ENCODE measurements around the gene DPH3. TPM values are rescaled to one million over a fixed set of nuclear protein-coding genes. Genes with fewer than 3 reads are reported as not detected.

DPH3 gene
- total RNA-seq, 1 experiment from 2014 or later = 27.8 TPM

- TF ChIP-seq ZNF232 (CRISPR knock-in tag; IDR thresholded peaks at IDR 0.05) (no peak), SMAD4 (CRISPR knock-in tag; IDR thresholded peaks at IDR 0.05) (no peak), TEAD1 (CRISPR knock-in tag; IDR thresholded peaks at IDR 0.05) (no peak), ESRRA (CRISPR knock-in tag; IDR thresholded peaks at IDR 0.05; ENCODE audit: borderline replicate concordance) (no peak), ZNF281 (CRISPR knock-in tag; IDR thresholded peaks at IDR 0.05) (no peak), FOXP4 (CRISPR knock-in tag; IDR thresholded peaks at IDR 0.05) (no peak), ZNF396 (CRISPR knock-in tag; IDR thresholded peaks at IDR 0.05; ENCODE audit: borderline replicate concordance) (no peak)
Measured at GRCh38 chr3:16303037-16303575, 38.4 kb upstream of the DPH3 start (continued).

DNA sequence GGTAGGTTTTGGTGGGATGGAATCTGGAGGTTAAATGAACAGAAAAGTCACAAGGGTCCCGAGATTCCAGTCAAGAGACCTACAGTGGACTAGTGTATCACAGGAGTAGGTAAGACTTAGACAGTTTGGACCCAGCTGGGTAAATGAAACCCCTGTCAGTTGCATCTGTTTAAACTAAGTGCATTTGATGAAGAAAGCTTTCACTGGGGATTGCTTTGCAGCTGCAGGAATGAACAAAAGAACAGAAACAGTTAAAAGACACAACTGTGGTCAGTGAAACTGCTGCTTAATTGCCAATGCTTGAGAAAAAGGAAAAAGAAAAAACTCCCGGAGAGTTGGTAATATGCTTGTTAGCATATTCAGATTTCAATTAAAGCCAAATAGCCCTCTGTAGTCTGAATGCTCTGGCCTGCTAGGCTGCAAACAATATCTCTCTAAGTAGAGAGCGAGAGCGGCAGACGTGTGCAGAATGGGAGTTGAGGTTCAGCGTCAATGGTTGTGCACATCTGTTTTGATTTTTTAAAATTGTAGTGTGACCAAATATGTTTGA is 37.4 kb upstream of the DPH3 start:
- Mint-ChIP-seq H3K27ac (peak overlapping the region; percentile 99), H3K36me3 (peaks cover 48% of the 10 kb centered on the region), H3K27me3 (ENCODE audit: low read depth) (no peaks in the 10 kb centered on the region), H3K9me3 (peaks cover 5% of the 10 kb centered on the region), H3K4me1 (peaks cover 60% of the 10 kb centered on the region), H3K4me3 (peak overlapping the region; percentile 44)
- no peak for TF ChIP-seq JUN (CRISPR knock-in tag; IDR thresholded peaks at IDR 0.05)
- TF ChIP-seq, protein P1, sequence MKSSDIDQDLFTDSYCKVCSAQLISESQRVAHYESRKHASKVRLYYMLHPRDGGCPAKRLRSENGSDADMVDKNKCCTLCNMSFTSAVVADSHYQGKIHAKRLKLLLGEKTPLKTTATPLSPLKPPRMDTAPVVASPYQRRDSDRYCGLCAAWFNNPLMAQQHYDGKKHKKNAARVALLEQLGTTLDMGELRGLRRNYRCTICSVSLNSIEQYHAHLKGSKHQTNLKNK (CRISPR knock-in tag; IDR thresholded peaks at IDR 0.05) = peak; percentile 52; the same call in 1 of the 2 replicates
- TF ChIP-seq, protein P2, sequence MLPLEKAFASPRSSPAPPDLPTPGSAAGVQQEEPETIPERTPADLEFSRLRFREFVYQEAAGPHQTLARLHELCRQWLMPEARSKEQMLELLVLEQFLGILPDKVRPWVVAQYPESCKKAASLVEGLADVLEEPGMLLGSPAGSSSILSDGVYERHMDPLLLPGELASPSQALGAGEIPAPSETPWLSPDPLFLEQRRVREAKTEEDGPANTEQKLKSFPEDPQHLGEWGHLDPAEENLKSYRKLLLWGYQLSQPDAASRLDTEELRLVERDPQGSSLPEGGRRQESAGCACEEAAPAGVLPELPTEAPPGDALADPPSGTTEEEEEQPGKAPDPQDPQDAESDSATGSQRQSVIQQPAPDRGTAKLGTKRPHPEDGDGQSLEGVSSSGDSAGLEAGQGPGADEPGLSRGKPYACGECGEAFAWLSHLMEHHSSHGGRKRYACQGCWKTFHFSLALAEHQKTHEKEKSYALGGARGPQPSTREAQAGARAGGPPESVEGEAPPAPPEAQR (CRISPR knock-in tag; IDR thresholded peaks at IDR 0.05) = no peak
- ChIA-PET CTCF (interaction anchor here (1.1 to 1.7 kb wide), 2 partner anchors 12 to 214 kb away, joined by 3 to 7 read pairs; no protein-coding TSS in a partner anchor), POLR2A (no interaction called here)
- peak; percentile 74 for ATAC-seq
- DNase-seq (ENCODE audit: low spot score) = no peak

DNA sequence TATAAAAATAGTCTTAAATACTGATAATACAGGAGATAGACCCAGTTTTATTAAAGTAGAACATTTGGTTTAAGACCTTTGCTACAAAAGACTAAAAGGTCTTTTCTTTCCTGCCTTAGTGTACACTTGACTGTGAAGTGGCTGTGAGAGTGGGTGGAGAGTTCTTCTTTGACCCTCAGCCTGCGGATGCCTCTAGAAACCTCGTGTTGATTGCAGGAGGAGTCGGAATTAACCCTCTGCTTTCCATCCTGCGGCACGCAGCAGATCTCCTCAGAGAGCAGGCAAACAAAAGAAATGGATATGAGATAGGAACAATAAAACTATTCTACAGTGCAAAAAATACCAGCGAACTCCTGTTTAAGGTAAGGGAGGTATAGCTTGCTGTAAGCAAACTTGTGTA is 36.8 kb upstream of the DPH3 start:
- H3K9me3 Mint-ChIP-seq = peaks cover 12% of the 10 kb centered on the region
- peak overlapping the region; percentile 44 for H3K4me3 Mint-ChIP-seq

GRCh38 chr3:16300881-16301359 is 36.2 kb upstream of the DPH3 start:
- ATAC-seq (peak; percentile 9; the same call in 1 of the 2 replicates), DNase-seq (ENCODE audit: low spot score) (no peak)
- Mint-ChIP-seq H3K27ac (peak overlapping the region; percentile 99), H3K4me3 (peak overlapping the region; percentile 44), H3K9me3 (peaks cover 18% of the 10 kb centered on the region), H3K27me3 (ENCODE audit: low read depth) (no peaks in the 10 kb centered on the region), H3K36me3 (peaks cover 57% of the 10 kb centered on the region), H3K4me1 (peaks cover 60% of the 10 kb centered on the region)
- POLR2A ChIA-PET = no interaction called here
- CTCF ChIA-PET = interaction anchor here (0.7 to 1.0 kb wide), 3 partner anchors 10 to 66 kb away, joined by 3 to 4 read pairs (median 4); no protein-coding TSS in a partner anchor
- TF ChIP-seq, protein P3, sequence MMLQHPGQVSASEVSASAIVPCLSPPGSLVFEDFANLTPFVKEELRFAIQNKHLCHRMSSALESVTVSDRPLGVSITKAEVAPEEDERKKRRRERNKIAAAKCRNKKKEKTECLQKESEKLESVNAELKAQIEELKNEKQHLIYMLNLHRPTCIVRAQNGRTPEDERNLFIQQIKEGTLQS (CRISPR knock-in tag; conservative IDR thresholded peaks at IDR 0.05) = no peak
- no peak for TF ChIP-seq NR2C2 (CRISPR knock-in tag; IDR thresholded peaks at IDR 0.05)
- TF ChIP-seq SMAD4 (CRISPR knock-in tag; IDR thresholded peaks at IDR 0.05) = no peak
- TF ChIP-seq NFE2L1 (CRISPR knock-in tag; IDR thresholded peaks at IDR 0.05) = no peak
- TF ChIP-seq GABPB1 (CRISPR knock-in tag; IDR thresholded peaks at IDR 0.05) = no peak
- no peak for TF ChIP-seq ZNF317 (CRISPR knock-in tag; IDR thresholded peaks at IDR 0.05; ENCODE audit: borderline replicate concordance, low read depth)
- TF ChIP-seq ZNF138 (CRISPR knock-in tag; conservative IDR thresholded peaks at IDR 0.05) = no peak
- no peak for TF ChIP-seq CTCF (IDR thresholded peaks at IDR 0.05)
- TF ChIP-seq ZNF416 (CRISPR knock-in tag; IDR thresholded peaks at IDR 0.05) = no peak
- no peak for TF ChIP-seq JAZF1 (CRISPR knock-in tag; IDR thresholded peaks at IDR 0.05)

More for the DNA sequence above, 36.8 kb upstream of the DPH3 start:
- DNase-seq (ENCODE audit: low spot score) (no peak), ATAC-seq (peak; percentile 57)
- TF ChIP-seq IRF2 (CRISPR knock-in tag; IDR thresholded peaks at IDR 0.05; ENCODE audit: borderline replicate concordance, low read depth) (no peak), MAX (CRISPR knock-in tag; IDR thresholded peaks at IDR 0.05) (0 out of 2 replicates have a peak, but pooled peaks have one; percentile 16)
- ChIA-PET POLR2A (no interaction called here), CTCF (interaction anchor here (0.9 to 1.0 kb wide), 2 partner anchors 11 to 65 kb away, joined by 3 to 4 read pairs; no protein-coding TSS in a partner anchor)
- Mint-ChIP-seq H3K27ac (peak overlapping the region; percentile 99), H3K4me1 (peaks cover 60% of the 10 kb centered on the region), H3K27me3 (ENCODE audit: low read depth) (no peaks in the 10 kb centered on the region), H3K36me3 (peaks cover 51% of the 10 kb centered on the region)
